Activated CD4-positive, alpha-beta T cell treated with anti-CD3 and anti-CD28 coated beads, Interleukin-2, Interleukin-4, amounts not matched to agents 100 ng/mL and 50 ng/mL, durations not matched to agents 16 hours and 8 hours (primary cell): ENCODE data around the gene OR11L1.

ENCODE experiments used
- DNase-seq: peaks from one replicate; pipeline ENCODE4 v3.0.0-alpha.2; 2020; ENCODE audit warnings: low spot score

The OR11L1 gene

DNA sequence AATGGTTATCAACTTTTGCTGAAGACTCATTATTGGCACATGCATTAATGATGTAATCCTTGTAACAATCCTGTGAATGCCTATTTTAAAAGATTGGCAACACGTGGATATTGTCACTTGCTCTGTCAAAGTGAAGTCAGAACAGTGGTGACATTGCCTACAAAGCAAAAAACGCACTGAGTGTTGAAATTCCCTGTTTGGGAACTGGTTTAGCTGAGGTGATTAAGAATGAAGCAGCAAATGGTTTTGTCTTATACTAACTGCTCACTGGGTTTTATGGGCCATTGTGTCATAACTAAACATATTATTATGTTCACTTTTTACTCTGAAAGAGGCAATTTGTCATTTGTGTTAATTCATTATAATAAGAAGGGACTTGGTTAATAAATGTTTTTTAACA is 29.1 kb downstream of the OR11L1 start:
- no peak for DNase-seq

- no peak for DNase-seq
These were observed 44.2 kb downstream of the OR11L1 start for GRCh38 chr1:247797518-247797917.
